Lower leg skin (tissue), 4 donors: ENCODE data around the gene MTARC1. TPM values are rescaled to one million over a fixed set of nuclear protein-coding genes. Genes with fewer than 3 reads are reported as not detected.

ENCODE experiments used
- DNase-seq, 2 donors: peaks; one replicate each; pipeline ENCODE4 v3.0.0-alpha.2; 2019; ENCODE audit warnings: low spot score in 2 of 2
- H3K4me3 ChIP-seq: fragments of 200-600 bp; sonication (generic); 2 replicates; pipeline ENCODE4 v1.5.1; 2017; ENCODE audit warnings: mild to moderate bottlenecking, low read depth; ENCODE audit not compliant: poor library complexity, severe bottlenecking
- CTCF ChIP-seq, 3 donors: fragments of 450-650 bp; IDR thresholded peaks; one replicate each; pipeline ENCODE4 v1.5.1; 2016; ENCODE audit warnings: antibody characterized with exemption in 3 of 3, mild to moderate bottlenecking in 3 of 3, moderate library complexity in 2 of 3
- POLR2A ChIP-seq, 2 donors: fragments of 450-650 bp; IDR thresholded peaks; one replicate each; pipeline ENCODE4 v1.6.1; 2016 to 2017; ENCODE audit warnings: antibody characterized with exemption in 2 of 2, mild to moderate bottlenecking in 1 of 2, moderate library complexity in 1 of 2
- WGBS, 2 donors: methylation state at CpG; one replicate each; pipeline ENCODE4 v1.1.5; 2018; 5-methylcytosine and 5-hydroxymethylcytosine counted together
- intact Hi-C: fragments of 100-400 bp; cut with DNase I; formaldehyde crosslinking; loops from one replicate; pipeline ENCODE4 v1.15.0; 2023; ENCODE audit warnings: low total_unique reads
- total RNA-seq, 4 donors: library from RNA; depleted of rRNA; stranded (reverse); fragments of >200 nt; gene quantifications; one replicate each; pipeline ENCODE4 v1.1.0, GENCODE V29; 2016

The MTARC1 gene
- total RNA-seq, 4 donors from 2014 or later: 1.9 to 3.9 (median 2.4) TPM

DNA sequence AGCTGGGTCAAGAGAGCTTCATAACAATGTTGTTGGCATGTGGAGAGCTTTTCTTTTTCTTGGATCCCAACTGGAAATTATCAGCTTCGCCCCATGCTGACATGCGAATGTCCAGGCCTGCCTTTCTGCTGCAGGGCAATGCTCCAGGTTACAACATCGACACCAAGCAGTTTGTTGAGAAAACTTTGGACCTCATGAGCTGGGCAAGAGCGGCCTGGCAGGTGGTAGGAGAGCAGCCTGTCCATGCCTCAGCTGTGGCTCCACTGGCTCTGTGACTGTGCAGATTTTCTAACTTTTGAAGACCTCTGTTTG lies 41.4 kb downstream of the MTARC1 start:
- intact Hi-C loops: no loop called here
- no peak overlapping the region for H3K4me3 ChIP-seq
- 88 to 90% methylated on average over 4 of the region's 4 CpGs for WGBS, 2 donors
- no peak for DNase-seq
- TF ChIP-seq CTCF (IDR thresholded peaks at IDR 0.05) (no peak), POLR2A (IDR thresholded peaks at IDR 0.05) (no peak)

DNA sequence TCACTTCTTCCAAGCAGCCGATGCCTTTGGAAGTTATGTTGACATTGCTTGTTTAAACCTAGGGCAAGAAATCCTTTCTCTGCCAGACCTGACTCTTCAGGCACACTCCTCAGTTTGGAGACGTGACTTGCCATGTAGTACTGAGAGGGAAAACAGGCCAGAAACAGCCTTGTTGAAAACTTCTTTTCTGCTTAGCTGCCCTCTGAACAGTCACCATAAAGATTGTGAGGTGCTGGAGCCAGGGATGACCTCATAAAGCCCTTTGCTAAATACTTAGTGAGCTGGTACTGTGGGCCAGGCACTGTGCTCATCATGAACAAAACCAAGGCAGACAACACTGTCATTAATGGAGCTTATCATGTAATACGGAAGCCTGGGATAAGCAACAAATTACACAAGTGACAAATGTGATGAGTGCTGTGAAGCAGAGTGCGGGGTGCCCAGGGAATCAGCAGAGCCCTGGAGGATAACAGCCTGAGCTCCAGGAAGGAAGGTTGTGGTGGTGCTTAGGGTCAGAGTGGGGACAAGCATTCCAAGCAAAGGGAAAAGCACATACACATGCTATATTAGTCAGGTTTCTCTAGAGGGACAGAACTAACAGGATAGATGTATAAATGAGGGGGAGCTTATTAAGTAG lies 42.4 kb downstream of the MTARC1 start:
- intact Hi-C loops: no loop called here

GRCh38 chr1:220833436-220833835 lies 46.7 kb downstream of the MTARC1 start:
- intact Hi-C loops: no loop called here
- no peak for DNase-seq
- WGBS, 2 donors: 29 to 35% methylated on average over 2 of the region's 2 CpGs
- no peak for TF ChIP-seq CTCF (IDR thresholded peaks at IDR 0.05)
- TF ChIP-seq POLR2A (IDR thresholded peaks at IDR 0.05): no peak
- H3K4me3 ChIP-seq: no peak overlapping the region

More for the DNA sequence above, 42.4 kb downstream of the MTARC1 start:
- DNase-seq: no peak
- TF ChIP-seq POLR2A (IDR thresholded peaks at IDR 0.05): no peak
- TF ChIP-seq CTCF (IDR thresholded peaks at IDR 0.05): no peak
- 82 to 86% methylated on average over 4 of the region's 4 CpGs for WGBS, 2 donors
- no peak overlapping the region for H3K4me3 ChIP-seq

GRCh38 chr1:220834155-220834870 lies 47.6 kb downstream of the MTARC1 start:
- H3K4me3 ChIP-seq: no peak overlapping the region
- TF ChIP-seq POLR2A (IDR thresholded peaks at IDR 0.05) (no peak), CTCF (IDR thresholded peaks at IDR 0.05) (no peak)
- intact Hi-C loops: no loop called here
- DNase-seq: no peak
- WGBS, 2 donors: 92 to 93% methylated on average over 4 of the region's 4 CpGs

Other genes starting within 250 kb of the MTARC1 start
- gene C1orf115, start 96.5 kb upstream of the MTARC1 start, total RNA-seq: 10 to 100 TPM in 2 of 4 donors, 1 to 10 TPM in 2; 7.5 to 20.5 (median 13.3) TPM
- gene MTARC2, start 38.6 kb upstream of the MTARC1 start, total RNA-seq: 1 to 10 TPM; 4.3 to 8.6 (median 5.6) TPM
- 10 to 100 TPM in 1 of 4 donors, 1 to 10 TPM in 3; 2.9 to 12.9 (median 3.2) TPM for gene HLX, start 92.5 kb downstream of the MTARC1 start, total RNA-seq